GM10248 (cell line): ENCODE results near the gene GABRB1.

ENCODE experiments used
- CTCF ChIA-PET: fragments of 300-600 bp; sonication (Branson Sonifier 250); formaldehyde crosslinking; extraction: SDS; loops from one replicate; lab custom pipeline; 2021; ENCODE audit warnings: antibody characterized with exemption; lab: Yijun Ruan, JAX
- POLR2A ChIA-PET: fragments of 350-650 bp; sonication (Branson Sonifier 250); formaldehyde crosslinking; extraction: SDS; loops from one replicate; lab custom pipeline; 2020; ENCODE audit warnings: antibody characterized with exemption; lab: Yijun Ruan, JAX
- DNase-seq: peaks from one replicate; pipeline ENCODE4 v3.0.0; 2012; ENCODE audit errors: extremely low spot score
- CTCF ChIP-seq: IDR thresholded peaks from 2 replicates; pipeline ENCODE4 v1.5.1; 2012; ENCODE audit warnings: mild to moderate bottlenecking, low read depth; ENCODE audit errors: extremely low read depth, missing control alignments, control extremely low read depth

The GABRB1 gene

DNA sequence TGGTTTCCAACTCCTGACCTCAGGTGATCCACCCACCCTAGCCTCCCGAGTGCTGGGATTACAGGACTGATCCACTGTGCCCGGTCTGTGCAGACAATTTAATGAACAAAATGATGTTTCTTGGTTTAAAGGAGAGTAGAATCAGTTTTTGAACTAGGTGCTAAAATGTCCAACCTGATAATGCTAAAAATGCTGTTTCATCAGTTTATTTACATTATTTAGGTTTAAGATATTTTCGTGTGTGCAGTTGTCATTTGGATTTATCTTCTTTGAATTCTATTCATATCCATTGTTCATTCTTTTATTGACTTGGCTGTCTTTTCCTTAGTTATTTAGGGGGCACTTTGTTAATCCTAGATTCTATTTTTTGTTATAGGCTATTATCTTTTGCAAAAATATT is 18.0 kb upstream of the GABRB1 start:
- POLR2A ChIA-PET: no interaction called here
- CTCF ChIA-PET: no interaction called here
- no peak for DNase-seq
- no peak for TF ChIP-seq CTCF

DNA sequence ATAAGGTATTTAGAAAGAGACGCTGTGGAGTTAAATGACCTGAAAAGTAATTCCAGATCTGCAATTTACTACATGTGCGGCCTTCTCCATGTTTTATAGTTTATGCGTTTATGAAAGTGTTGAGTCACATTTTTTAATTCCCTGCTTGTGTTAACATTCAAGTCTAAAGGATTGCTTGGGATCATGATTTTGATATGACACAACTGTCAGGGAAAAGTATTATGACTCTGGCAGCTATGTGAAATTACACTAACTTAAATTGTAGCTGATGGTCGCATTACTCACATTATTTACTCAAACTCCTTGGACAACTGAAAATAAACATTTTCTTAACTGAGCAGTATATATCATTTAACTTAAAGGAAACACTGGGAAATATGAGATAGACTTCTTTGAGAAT is 14.3 kb upstream of the GABRB1 start:
- no peak for DNase-seq
- TF ChIP-seq CTCF: no peak
- POLR2A ChIA-PET: no interaction called here
- CTCF ChIA-PET: no interaction called here

GRCh38 chr4:47017494-47017893 is 13.9 kb upstream of the GABRB1 start:
- no peak for TF ChIP-seq CTCF
- DNase-seq: no peak
- CTCF ChIA-PET: no interaction called here
- POLR2A ChIA-PET: no interaction called here

DNA sequence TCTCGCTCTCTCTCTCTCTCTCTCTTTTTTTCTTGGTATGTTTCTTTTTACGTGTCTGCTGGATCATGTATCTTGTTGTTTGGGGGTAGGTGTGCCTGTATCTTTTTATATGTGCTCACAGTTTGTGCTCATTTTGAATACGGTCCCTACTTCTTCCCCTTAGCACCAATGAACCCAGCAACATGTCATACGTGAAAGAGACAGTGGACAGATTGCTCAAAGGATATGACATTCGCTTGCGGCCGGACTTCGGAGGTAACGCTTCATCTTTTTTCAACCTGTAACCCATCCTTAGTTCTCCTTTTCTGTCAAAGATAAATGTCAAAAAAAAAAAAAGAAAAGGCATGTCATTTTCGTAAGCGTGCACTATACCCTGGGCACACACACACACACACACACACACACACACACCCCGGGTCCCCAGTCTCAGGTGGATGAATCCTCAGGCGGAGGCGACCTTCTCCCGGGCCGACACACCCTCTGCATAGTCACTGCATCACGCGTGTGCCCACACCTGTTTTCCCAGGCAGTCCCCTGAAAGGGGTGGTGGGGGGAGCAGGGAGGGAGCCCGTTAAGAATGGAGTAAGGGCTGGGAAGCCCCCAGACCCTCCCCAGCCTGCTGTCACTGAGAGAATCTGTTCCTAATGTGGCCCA is 511 bp downstream of the GABRB1 start:
- ChIA-PET CTCF (interaction anchor here (0.6 to 2.2 kb wide), 6 partner anchors 12 to 351 kb away, joined by 3 to 14 read pairs (median 3); no protein-coding TSS in a partner anchor), POLR2A (no interaction called here)
- DNase-seq: peak; percentile 27
- TF ChIP-seq CTCF: no peak

- peak; percentile 86 for TF ChIP-seq CTCF
- peak; percentile 76 for DNase-seq
Observed at GRCh38 chr4:47032405-47033106, 1.2 kb downstream of the GABRB1 start.

GRCh38 chr4:47038263-47038662 is 6.9 kb downstream of the GABRB1 start:
- ChIA-PET POLR2A (no interaction called here), CTCF (interaction anchor here (1.8 kb wide), 1 partner anchor 106 kb away, joined by 3 read pairs; no protein-coding TSS in a partner anchor)
- no peak for TF ChIP-seq CTCF
- no peak for DNase-seq

More at GRCh38 chr4:47032405-47033106, 1.2 kb downstream of the GABRB1 start:
- POLR2A ChIA-PET: no interaction called here
- CTCF ChIA-PET: interaction anchor here (0.6 to 2.2 kb wide), 9 partner anchors 9 to 350 kb away, joined by 3 to 14 read pairs (median 3); no protein-coding TSS in a partner anchor
